ENCODE data around the gene OGA. TPM values are rescaled to one million over a fixed set of nuclear protein-coding genes. Genes with fewer than 3 reads are reported as not detected.
"Not testable (repeated sequence)": the region's sequence is repeated elsewhere in the genome, so short reads cannot be mapped to it uniquely, and the experiment has no call there.

The OGA gene
- total RNA-seq, 1 donor from 2014 or later = 32.8 TPM

- DNase-seq (ENCODE audit: low spot score) (no peak), ATAC-seq (no peak)
Measured at GRCh38 chr10:101807158-101807557, 11.1 kb downstream of the OGA start.

GRCh38 chr10:101803511-101803910, 14.7 kb downstream of the OGA start:
- DNase-seq (ENCODE audit: low spot score) (no peak), ATAC-seq (no peak)

- no peak for DNase-seq (ENCODE audit: low spot score)
- no peak for ATAC-seq
Measured at GRCh38 chr10:101797403-101798059, 20.7 kb downstream of the OGA start.

GRCh38 chr10:101793526-101793925, 24.7 kb downstream of the OGA start:
- ATAC-seq (no peak), DNase-seq (ENCODE audit: low spot score) (no peak)

- DNase-seq (ENCODE audit: low spot score) = no peak
- no peak for ATAC-seq
Measured at GRCh38 chr10:101789686-101790085, 28.6 kb downstream of the OGA start.

- DNase-seq (ENCODE audit: low spot score); ATAC-seq: not testable (repeated sequence)
Measured at GRCh38 chr10:101789231-101789630, 29.0 kb downstream of the OGA start.

- no peak for ATAC-seq
- no peak for DNase-seq (ENCODE audit: low spot score)
Measured at GRCh38 chr10:101785801-101786200, 32.4 kb downstream of the OGA start.

GRCh38 chr10:101784558-101784957, 33.7 kb downstream of the OGA start:
- DNase-seq (ENCODE audit: low spot score) (no peak), ATAC-seq (no peak)

GRCh38 chr10:101783736-101784118, 34.5 kb downstream of the OGA start:
- ATAC-seq = no peak
- no peak for DNase-seq (ENCODE audit: low spot score)

- ATAC-seq = peak; percentile 63
- peak; percentile 80 for DNase-seq (ENCODE audit: low spot score)
Measured at GRCh38 chr10:101782811-101783735, 35.2 kb downstream of the OGA start, which contains the start of gene NPM3. TSS of gene NPM3 (minus strand) at chr10:101783446. CDS start at chr10:101783390, 56 bp downstream.

GRCh38 chr10:101781984-101782810, 36.0 kb downstream of the OGA start:
- DNase-seq (ENCODE audit: low spot score) (peak; percentile 42), ATAC-seq (no peak)

- no peak for ATAC-seq
- DNase-seq (ENCODE audit: low spot score) = peak; percentile 33
Measured at GRCh38 chr10:101781655-101781983, 36.6 kb downstream of the OGA start.

GRCh38 chr10:101780818-101781654, 37.2 kb downstream of the OGA start:
- DNase-seq (ENCODE audit: low spot score) (peak; percentile 64), ATAC-seq (peak; percentile 73)

- DNase-seq (ENCODE audit: low spot score) = peak; percentile 42
- ATAC-seq = no peak
Measured at GRCh38 chr10:101780187-101780817, 37.9 kb downstream of the OGA start.

GRCh38 chr10:101779544-101780186, 38.6 kb downstream of the OGA start:
- DNase-seq (ENCODE audit: low spot score) (peak; percentile 78), ATAC-seq (peak; percentile 83)

- ATAC-seq (peak; percentile 37), DNase-seq (ENCODE audit: low spot score) (no peak)
Measured at GRCh38 chr10:101778781-101779543, 39.3 kb downstream of the OGA start.

GRCh38 chr10:101778151-101778780, 40.0 kb downstream of the OGA start:
- DNase-seq (ENCODE audit: low spot score) = peak; percentile 41
- no peak for ATAC-seq

- peak; percentile 31 for DNase-seq (ENCODE audit: low spot score)
- no peak for ATAC-seq
Measured at GRCh38 chr10:101777619-101778145, 40.6 kb downstream of the OGA start.
